Suprapubic skin (tissue), 4 donors: ENCODE measurements around the gene MRPS18A.

Source experiments
- CTCF ChIP-seq, 2 donors: fragments of 200-600 bp in 1 of 2; fragments of 450-650 bp in 1 of 2; sonication (generic) in 1 of 2; IDR thresholded peaks; one replicate each; pipeline ENCODE4 v1.5.1; 2016 to 2019; ENCODE audit warnings: antibody characterized with exemption in 2 of 2, mild to moderate bottlenecking in 1 of 2, moderate library complexity in 1 of 2
- EP300 ChIP-seq: sonication (generic); formaldehyde crosslinking; IDR thresholded peaks from one replicate; pipeline ENCODE4 v1.6.1; 2017; ENCODE audit warnings: antibody characterized with exemption
- POLR2A ChIP-seq, 2 donors: fragments of 450-650 bp; IDR thresholded peaks; one replicate each; pipeline ENCODE4 v1.6.1; 2017; ENCODE audit warnings: antibody characterized with exemption in 2 of 2, mild to moderate bottlenecking in 2 of 2, moderate library complexity in 2 of 2
- POLR2AphosphoS5 ChIP-seq, 3 donors: sonication (generic); formaldehyde crosslinking; IDR thresholded peaks; one replicate each; pipeline ENCODE4 v1.6.1; 2017; ENCODE audit warnings: antibody characterized with exemption in 3 of 3

DNA sequence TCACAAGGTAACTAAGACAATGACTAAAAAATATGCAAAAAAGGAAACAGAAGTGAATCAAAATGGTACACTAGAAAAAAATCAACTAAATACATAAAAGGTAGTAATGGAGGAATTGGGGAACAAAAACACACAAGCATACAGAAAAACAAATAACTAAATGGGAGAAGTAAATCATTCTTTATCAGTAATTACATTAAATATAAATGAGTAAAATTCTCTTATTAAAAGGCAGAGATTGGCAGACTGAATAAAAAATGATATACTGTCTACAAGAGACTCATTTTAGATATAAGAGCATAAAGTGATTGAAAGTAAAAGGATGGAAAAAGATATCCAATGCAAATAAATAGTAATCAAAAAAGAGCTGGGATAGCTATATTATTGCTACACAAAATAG, 43.0 kb upstream of the MRPS18A start:
- TF ChIP-seq CTCF (IDR thresholded peaks at IDR 0.05), result no peak
- TF ChIP-seq POLR2AphosphoS5 (IDR thresholded peaks at IDR 0.05), result no peak
- TF ChIP-seq POLR2A (IDR thresholded peaks at IDR 0.05), result no peak
- no peak for TF ChIP-seq EP300
